NCI-H1048 (cell line): Measurements from ENCODE around the gene ERF.
A peak's percentile ranks its signal among the peaks of the same experiment; 100 is the strongest.

Source experiments
- DNase-seq: peaks from one replicate; lab custom pipeline; 2025; lab: John Stamatoyannopoulos, UW

ERF gene

DNA sequence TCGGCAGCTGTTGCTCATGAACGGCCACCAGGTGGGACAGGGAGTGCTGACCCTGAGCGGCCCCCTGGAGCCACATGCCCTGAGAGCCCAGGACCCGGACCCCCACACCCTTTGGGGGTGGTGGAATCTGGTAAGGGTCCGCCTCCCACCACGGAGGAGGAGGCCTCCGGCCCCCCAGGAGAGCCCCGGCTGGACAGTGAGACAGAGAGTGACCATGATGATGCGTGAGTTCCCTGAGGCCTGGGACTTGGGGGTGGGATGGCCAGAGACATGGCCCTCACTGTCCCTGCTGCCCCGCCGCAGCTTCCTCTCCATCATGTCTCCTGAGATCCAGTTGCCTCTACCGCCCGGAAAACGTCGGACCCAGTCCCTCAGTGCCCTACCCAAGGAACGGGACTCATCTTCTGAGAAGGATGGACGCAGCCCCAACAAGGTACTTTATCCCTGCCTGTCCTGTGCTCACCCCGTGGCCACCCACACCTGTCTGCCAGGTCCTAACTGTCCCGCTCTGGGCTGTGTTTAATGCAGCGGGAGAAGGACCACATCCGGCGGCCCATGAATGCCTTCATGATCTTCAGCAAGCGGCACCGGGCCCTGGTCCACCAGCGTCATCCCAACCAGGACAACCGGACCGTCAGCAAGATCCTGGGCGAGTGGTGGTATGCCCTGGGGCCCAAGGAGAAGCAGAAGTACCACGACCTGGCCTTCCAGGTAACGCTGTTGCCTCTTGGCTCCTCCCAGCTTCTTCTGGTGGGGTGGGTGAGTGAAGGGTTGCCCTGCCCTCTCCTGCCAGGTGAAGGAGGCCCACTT lies 32.3 kb upstream of the ERF start:
- DNase-seq = no peak

DNA sequence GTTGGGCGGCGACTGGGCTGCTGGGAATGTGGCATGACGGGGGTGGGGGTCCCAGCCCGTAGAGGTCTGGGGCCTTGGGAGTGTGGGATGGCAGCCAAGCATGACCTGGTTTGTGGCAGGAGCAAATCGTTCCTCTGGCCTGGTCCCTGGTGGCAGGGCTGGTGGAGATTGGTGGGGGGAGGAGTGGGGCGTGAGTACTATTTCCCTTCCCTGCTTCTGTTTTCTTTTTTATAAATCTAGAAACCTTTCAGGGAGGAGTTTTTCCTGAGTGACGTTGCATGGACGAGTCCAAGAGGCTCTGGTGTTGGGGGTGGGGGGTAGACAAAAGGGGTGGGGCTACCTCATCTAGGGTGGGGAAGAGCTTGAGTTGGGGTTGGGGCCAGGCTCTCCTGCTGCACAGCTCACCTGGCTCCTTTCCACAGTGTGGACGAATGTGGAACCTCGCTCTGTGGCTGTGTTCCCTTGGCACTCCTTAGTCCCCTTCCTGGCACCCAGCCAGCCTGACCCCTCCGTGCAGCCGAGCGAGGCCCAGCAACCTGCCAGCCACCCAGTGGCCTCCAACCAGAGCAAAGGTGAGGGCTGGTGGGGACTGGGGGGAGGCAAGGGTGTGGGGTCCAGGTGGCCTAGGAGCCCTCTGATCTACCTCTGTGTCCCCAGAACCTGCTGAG lies 31.6 kb upstream of the ERF start:
- no peak for DNase-seq

GRCh38 chr19:42285988-42286348 lies 31.0 kb upstream of the ERF start:
- no peak for DNase-seq

- DNase-seq = no peak
Observed at GRCh38 chr19:42285541-42285941, 30.6 kb upstream of the ERF start.

- no peak for DNase-seq
Observed at GRCh38 chr19:42284591-42285341, 29.8 kb upstream of the ERF start.

DNA sequence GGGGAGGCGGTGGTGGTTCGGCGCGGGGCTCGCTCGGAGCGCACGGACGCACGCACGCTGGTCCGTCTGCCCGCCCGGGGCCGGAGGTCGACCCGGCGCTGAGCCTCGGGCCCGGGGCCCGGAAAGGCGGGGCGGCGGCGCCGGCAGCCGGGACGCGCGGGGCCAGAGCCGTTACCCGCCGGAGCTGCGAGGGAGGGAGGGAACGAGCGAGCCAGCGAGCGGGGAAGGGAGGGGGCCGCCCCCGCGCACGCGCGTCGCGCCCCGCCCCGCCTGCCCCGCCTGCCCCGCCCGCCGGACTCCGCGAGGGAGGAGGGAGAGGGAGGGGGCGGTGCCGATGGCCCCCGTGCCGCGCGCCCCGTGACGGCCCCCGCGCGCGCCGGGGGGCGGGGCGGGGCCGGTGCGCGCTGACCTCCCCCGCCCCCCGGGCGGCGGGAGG lies 29.2 kb upstream of the ERF start:
- DNase-seq = peak; percentile 72

DNA sequence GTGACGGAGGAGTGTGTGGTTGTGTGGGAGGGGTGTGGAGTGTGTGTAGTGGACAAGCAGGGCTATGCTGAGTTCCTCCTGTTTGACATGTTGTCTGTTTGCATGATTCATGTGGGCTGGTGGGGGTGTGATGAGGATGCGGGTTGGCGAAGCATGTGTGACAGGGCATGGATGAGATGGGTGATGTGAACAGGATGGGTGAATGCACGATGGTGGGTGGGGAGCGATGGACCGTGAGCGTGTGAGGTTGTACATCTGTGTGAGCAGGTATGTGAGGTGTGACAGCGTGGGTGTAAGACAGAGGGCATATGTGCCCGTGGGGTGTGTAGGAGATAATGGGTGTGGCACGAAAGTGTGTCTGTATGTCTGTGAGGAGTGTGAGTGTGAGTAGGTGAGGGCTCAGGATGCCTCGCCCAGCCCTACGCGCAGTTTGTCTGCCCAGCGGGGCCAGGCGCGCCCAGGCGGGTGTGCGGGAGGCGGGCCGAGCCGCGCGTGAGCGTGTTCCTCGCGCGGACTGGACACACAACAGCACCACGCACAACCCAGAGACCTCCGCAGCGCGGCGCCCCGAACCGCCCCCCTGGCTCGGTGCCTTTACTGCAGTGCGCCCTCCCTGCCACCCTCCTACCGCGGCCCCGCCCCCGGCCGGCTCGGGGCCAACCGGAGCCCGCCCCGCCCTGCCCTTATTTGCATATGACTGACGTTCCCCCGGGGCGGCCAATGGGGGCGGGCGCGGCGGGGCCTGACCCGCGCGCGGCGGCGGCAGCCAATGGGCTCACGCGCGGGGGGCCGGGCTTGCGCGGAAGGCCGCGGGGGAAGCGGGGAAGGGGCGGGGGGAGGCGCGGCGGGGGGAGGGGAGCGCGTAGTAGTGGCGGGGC lies 28.5 kb upstream of the ERF start:
- DNase-seq = peak; percentile 76

DNA sequence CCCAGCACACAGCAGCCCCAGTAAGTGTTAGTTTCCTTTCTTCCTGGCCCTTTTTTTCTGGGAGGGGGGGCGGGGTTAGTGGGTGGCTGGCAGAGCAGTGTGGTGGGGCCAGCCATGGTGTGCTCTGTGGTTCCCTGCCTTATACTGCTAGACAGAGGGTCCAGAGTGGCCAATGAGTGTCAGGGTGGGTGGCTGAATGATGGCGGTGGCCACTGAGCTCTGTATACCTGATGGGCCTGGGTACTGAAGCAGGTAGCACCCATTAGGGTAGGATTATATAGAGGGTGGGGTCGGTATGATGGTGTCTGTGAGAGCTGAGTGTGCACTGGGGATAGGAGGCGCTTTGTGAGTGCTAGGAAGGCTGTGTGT lies 27.9 kb upstream of the ERF start:
- DNase-seq = no peak

DNA sequence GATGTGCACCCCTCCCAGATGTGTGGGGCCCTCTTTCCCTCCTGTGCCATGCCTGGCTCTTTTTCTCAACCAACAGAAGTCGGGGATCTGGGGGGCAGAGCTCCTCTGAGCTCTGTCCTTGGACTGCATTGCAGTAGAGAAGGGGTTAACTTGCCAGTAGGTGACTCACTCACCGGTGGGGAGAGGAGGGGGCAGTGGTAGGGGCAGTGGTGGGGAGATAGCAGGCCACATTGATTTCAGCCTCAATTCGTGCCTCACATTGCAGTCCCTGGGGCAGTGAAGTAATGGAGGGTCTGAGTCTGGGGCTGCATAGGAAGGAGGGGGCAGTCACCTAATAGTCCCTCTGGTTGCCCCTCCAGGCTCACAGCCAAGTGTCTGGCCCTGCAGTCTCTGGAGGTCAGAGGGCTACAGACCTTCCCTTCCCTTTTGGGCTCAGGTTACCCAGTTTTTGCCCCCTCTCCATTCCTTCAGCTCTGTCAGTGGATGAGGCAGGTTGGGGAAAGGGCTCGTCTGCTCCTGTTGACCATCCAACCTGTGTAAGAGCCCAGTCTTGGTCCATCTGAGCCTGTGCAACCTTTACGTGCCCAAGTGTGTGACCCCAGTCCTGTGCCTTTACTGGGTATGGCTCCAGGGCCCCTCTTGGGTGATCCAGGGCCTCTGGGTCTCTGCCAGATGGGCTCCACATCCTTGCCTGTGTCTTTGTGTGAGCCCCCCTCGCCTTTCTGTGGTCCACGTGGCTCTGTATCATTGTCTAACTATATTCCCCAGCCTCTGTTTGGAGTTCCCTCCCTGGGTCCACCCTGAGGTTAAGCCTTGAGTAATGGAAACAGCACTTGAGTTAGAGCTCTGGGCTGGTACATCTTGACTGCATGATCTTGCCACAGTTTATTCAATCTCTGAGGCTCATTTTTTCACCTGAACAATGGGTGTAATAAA lies 27.2 kb upstream of the ERF start:
- no peak for DNase-seq

- peak; percentile 6 for DNase-seq
Observed at GRCh38 chr19:42281146-42281826, 26.4 kb upstream of the ERF start.

DNA sequence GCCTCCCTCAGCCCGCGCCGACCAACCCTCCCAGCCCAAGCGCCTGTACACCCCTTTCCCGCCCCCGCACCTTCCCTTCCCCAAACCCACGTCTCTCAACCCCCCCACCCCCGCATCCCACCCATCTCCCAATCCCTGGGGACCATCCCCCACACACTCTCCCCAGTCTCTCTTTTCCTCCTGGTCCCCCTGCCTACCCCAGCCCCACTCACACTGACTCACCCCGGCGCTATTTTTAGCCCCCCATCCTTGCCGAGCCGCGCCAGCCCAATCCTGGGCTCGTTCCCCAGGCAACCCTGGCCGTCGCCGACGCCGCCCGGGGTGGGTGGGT lies 25.9 kb upstream of the ERF start:
- no peak for DNase-seq

DNA sequence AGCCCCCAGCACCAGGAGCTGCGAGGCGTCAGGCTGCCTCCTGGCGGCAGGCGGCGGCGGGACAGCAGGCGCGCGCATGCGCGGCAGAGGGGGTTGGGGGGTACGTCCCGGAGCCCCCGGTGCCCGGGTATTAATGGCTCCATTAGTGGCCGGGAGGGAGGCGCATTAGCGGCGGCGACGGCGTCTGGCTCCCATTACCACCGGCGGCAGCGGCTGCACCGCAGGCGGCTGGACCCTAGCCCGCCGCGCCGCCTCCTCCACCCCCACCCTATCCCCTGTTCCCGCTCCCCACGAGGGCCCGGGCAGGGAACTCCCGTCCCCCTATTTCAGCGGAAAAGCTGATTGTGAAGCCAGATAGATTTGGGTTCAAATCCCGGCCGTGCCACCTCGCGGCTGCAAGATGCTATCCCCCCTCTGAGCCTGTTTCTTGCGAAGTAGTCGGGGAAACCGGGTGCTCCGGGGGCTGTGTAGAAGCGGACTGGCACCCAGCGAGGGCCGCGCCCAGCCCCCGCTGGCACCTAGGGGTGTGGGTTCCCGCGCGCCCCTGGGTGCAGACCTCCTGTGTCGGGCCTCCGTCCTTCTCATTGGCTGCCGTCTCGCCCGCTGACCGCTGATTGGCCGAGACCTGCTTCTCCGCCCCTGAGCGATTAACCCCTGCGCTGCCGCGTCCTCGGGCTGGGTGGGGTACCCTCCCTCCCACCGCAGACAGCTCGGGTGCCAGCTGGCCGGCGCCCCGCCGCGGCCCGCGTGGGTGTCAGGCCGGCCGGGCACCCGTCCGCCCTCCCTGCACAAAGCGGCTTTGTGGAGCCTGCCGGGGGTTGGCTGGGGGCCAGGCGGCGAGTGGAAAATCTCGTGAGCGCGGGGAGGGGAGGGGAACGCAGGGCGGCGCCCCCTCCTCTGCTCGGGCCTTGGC lies 25.2 kb upstream of the ERF start:
- DNase-seq = peak; percentile 90

GRCh38 chr19:42279155-42279901 lies 24.4 kb upstream of the ERF start:
- DNase-seq = no peak

DNA sequence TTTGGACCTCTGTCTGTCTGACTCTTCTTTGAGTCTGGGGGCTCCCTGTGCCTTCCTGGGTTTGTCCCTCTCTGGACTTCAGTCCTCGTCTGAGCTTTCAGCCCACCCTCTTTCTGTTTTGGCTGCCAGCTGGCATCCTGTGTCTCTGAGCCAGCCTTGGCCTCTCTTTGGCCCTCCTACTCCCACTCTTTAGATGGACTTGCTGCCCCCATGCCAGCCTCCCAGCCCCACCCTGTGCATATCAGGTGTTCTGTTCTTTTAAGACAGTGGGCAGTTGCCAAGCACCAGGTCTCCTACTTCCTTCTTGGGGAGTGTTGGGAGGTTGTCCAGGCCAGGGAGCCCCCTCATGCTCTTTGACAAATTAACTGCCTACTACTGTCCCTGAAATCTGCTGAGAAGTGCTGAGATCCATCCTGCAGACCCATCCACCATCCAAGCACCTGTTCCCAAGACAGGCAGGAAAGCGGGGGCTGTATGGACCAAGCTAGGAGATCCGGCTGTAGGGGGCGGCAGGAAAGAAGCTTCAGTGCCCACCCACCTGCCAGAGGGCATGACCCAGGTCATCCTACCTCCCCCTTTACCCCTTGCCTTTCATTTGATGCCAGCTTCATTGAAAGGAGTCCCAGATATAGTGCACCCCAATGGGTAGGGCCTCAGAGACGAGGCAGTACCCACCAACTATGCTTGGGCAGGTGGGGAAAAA lies 23.7 kb upstream of the ERF start:
- DNase-seq = no peak

DNA sequence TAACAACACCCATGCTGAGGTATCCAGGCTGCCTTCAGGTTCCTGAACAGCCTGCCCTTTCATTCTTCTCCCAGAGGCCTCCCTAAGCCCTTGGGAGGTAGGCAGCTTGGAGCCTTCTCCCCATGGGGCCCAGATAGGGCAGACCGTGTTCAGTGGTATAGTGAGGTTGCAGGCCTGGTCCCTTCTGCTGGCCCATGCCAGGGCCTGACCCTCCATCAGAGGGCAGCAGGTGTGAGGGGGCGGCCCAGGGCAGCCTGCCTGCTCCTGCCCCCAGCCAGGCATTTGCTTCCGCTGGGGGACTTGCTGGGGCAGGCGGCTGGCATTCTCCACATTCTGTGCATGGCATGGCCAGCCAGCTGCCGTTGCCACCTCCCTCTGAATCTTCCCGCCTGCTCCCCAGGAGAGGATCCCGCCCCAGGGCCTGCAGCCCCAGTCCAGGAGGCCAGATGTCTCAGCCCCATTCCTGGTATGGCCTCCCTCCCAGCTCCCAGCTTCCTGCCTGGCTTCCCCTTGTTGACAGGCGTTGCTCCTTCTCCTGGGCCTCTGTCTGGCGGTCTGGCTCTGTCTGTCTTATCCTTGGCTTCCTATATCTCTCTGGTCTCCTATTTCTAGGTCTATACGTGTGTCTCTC lies 23.0 kb upstream of the ERF start:
- no peak for DNase-seq

DNA sequence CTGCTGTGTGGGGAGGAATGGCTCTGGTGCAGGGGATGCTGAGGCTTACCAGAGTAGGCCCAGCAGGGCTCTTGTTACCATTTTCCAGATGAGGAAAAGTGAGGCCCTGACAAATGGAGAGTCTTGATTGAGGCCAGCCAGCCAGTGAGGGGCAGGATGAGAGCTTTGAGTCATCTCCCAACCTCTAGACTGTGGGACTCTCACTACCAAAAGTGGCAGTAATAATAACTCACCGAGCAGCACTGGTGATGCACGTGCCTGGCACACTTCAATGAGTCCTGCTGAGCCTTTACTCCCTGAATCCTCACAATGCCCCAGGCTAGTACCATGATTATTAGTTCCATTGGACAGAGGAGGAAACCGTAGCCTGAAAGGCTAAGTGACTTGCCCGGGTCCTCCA lies 21.9 kb upstream of the ERF start:
- no peak for DNase-seq

- no peak for DNase-seq
Observed at GRCh38 chr19:42276284-42276683, 21.4 kb upstream of the ERF start.

DNA sequence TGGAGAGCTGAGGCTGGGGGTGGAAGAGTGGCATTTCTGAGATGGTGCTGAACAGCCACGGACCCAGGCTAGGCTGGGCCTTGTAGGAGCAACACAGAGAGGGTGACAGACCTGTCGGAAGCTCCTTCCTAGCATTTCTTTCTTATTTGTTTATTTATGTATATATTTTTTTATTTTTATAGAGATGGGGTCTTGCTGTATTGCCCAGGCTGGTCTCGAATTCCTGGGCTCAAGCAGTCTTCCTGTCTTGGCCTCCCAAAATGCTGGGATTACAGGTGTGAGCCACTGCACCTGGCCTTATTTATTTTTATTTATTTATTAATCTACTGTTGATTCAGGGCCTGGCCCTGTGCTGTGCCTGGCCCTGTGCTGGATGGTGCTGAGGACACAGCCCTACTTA lies 20.6 kb upstream of the ERF start:
- no peak for DNase-seq
